ENCODE results near the gene SHC3. TPM values are rescaled to one million over a fixed set of nuclear protein-coding genes. Genes with fewer than 3 reads are reported as not detected.

The SHC3 gene
- total RNA-seq, 1 experiment from 2014 or later = 1.8 TPM

DNA sequence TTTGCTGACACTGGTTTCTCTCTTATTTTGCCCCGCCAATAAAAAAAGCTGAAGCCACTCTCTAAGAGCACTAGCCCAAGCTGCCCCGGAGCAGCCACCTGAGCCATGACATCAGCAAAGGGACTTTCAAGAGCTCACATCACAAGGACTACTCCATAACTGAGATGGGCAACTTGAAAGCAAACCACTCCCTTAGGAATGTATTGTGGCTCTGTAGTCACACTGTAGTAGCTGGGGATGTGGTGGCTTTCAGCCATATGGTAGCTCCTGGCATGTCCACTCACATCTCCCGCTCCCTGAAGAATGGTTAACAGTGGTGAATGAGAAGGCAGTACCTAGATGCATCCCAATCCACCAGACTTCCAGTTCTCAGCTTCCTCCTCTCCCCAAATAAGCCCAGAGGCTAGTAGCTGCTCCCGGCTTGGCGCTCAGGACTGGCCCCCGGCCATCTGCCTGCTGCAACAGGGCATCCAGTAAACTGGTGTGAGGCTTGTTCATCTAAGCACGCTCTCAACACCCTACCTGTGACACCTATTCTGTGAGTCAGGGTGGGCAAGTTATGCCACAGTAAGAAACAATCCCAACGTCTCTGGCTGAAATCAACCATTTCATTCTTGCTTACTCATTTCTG lies 123.6 kb downstream of the SHC3 start:
- H4K91ac ChIP-seq (ENCODE audit: insufficient read length, low read depth, low read length) = no peak overlapping the region
- TF ChIP-seq, protein P1, sequence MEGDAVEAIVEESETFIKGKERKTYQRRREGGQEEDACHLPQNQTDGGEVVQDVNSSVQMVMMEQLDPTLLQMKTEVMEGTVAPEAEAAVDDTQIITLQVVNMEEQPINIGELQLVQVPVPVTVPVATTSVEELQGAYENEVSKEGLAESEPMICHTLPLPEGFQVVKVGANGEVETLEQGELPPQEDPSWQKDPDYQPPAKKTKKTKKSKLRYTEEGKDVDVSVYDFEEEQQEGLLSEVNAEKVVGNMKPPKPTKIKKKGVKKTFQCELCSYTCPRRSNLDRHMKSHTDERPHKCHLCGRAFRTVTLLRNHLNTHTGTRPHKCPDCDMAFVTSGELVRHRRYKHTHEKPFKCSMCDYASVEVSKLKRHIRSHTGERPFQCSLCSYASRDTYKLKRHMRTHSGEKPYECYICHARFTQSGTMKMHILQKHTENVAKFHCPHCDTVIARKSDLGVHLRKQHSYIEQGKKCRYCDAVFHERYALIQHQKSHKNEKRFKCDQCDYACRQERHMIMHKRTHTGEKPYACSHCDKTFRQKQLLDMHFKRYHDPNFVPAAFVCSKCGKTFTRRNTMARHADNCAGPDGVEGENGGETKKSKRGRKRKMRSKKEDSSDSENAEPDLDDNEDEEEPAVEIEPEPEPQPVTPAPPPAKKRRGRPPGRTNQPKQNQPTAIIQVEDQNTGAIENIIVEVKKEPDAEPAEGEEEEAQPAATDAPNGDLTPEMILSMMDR (conservative IDR thresholded peaks at IDR 0.05) = no peak
- no peak for DNase-seq
- H4K20me1 ChIP-seq (ENCODE audit: control insufficient read depth, insufficient read depth, insufficient read length) = peaks cover 6% of the 10 kb centered on the region
- WGBS (ENCODE audit: extremely low coverage, insufficient read length, low lambda C conversion rate) = no CpG with 5 or more reads among the region's 8 CpGs
- H3K14ac ChIP-seq (ENCODE audit: insufficient read depth, low read length) = no peak overlapping the region
- no peaks in the 10 kb centered on the region for H3K23me2 ChIP-seq (ENCODE audit: insufficient read length, low read depth, low read length, poor library complexity, severe bottlenecking)
- H2BK15ac ChIP-seq (ENCODE audit: low read depth, low read length) = no peak overlapping the region
- no peak overlapping the region for H4K8ac ChIP-seq (replicated peaks; ENCODE audit: insufficient read length, low read depth, low read length)
- no peak overlapping the region for H3K9ac ChIP-seq (ENCODE audit: extremely low read depth, insufficient read length, low read length)
- Mint-ChIP-seq H3K4me3 (no peak overlapping the region), H3K36me3 (ENCODE audit: insufficient read depth in 1 of 3, low read depth in 3 of 3) (no peaks in the 10 kb centered on the region), H3K9me3 (no peaks in the 10 kb centered on the region), H3K27me3 (ENCODE audit: low read depth) (no peaks in the 10 kb centered on the region), H3K27ac (peak overlapping the region in 1 of 3 experiments; percentile 76; a peak in 1 of 7 replicates), H3K4me1 (peaks cover 0 to 4% of the 10 kb centered on the region in 2 experiments; a peak in 1 of 4 replicates)
- no peaks in the 10 kb centered on the region for H3K4me1 ChIP-seq (ENCODE audit: insufficient read depth, low read length)
- H3K27me3 ChIP-seq (ENCODE audit: insufficient read depth, low read length) = no peaks in the 10 kb centered on the region
- no peaks in the 10 kb centered on the region for H3K79me1 ChIP-seq (ENCODE audit: insufficient read depth, low read depth, low read length, poor library complexity, severe bottlenecking)
- H2BK120ac ChIP-seq (ENCODE audit: low read depth, low read length, poor library complexity, severe bottlenecking) = no peak overlapping the region
- H2AK5ac ChIP-seq (ENCODE audit: insufficient read length, low read length) = no peak overlapping the region
- no peak overlapping the region for H3K18ac ChIP-seq (ENCODE audit: insufficient read length, low read depth, low read length)
- no peak overlapping the region for H3K27ac ChIP-seq (ENCODE audit: insufficient read length, low read depth, low read length)
- no peak overlapping the region for H2BK20ac ChIP-seq (ENCODE audit: low read depth, low read length, poor library complexity, severe bottlenecking)
- H3K23ac ChIP-seq (ENCODE audit: insufficient read length, low read depth, low read length) = no peak overlapping the region
- no peak overlapping the region for H3T11ph ChIP-seq (ENCODE audit: low read length)
- H3K9me3 ChIP-seq (ENCODE audit: control insufficient read depth, low read depth, low read length) = no peaks in the 10 kb centered on the region
- H3K4me2 ChIP-seq (ENCODE audit: insufficient read depth, insufficient read length, low read length) = no peak overlapping the region
- H2BK5ac ChIP-seq (ENCODE audit: insufficient read length, low read length) = no peak overlapping the region
- H3K4ac ChIP-seq (ENCODE audit: low read depth, low read length) = no peak overlapping the region
- no peak overlapping the region for H2BK12ac ChIP-seq (ENCODE audit: insufficient read length, low read depth, low read length)
- H4K5ac ChIP-seq (ENCODE audit: insufficient read length, low read depth, low read length) = no peak overlapping the region
- no peak overlapping the region for H2AFZ ChIP-seq (ENCODE audit: low read length)
- H3K79me2 ChIP-seq (ENCODE audit: insufficient read depth, low read length) = no peaks in the 10 kb centered on the region
- no peak overlapping the region for H3K56ac ChIP-seq (ENCODE audit: insufficient read length, low read depth, low read length)

Measured in H9 (cell line).